ENCODE results near the gene DLK2.
"Not testable (repeated sequence)": the region's sequence is repeated elsewhere in the genome, so short reads cannot be mapped to it uniquely, and the experiment has no call there.

Gene DLK2

DNA sequence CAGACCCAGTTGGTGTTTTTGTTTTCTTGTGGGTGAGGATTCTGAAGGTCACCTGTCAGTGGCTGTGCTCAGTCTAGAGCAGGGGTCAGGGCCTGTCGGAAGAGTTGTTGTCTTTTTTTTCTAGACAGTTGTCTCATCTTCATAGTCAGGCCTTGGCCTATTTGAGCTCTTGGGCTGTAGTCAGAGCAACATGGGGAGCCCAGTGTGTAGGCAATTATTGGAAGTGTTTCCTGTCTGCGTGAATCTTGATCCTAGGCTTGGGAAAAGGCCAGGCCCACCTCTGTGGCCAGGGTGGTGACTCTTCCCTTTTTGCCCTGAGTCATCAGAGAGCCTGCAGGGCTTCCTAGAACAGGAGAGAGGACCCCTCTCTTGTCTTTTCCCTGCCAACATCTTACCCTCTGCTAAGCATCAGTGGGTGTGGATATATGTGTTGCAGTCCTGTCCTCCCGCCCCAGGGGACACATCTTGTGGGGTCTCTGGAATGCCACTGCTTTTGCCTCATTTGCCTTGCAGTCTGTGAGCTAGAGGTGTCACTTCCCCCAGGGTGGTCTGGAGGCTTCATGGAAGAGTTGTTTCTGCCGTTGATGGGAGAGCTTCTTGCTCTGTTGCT, 33.4 kb upstream of the DLK2 start:
- H3K27ac ChIP-seq: no peak overlapping the region
- no peak for DNase-seq (ENCODE audit: low read depth, low spot score)

DNA sequence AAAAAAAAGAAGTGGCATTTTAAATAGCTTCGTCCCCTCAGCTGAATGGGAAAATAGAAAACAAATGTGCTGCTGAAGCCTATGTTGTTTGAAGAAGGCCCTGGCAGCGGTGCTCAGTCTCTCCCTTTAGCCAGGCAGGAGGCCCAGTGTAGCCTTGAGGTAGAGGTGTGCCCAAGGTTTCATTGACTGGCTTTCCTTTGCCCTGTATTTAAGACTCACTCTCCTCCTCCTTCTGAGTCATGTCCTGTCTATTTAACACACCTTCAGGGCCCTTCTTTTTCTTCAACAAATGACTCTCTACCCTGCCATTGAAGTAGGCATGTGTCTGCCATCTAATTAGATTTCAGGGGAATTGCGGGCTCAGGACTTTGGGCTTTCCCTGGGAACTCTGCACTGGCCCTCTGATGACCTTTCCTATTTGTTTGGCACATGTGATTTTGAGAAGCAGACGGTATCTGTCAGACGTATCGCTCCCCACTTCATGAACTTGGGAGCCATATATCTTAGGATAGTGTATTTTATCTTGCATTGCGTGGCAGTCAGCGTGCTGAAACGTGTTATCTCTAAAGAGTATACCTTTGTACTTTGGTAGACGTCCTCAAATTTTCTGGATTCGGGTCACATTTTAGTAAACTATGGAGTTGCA, 26.4 kb upstream of the DLK2 start:
- H3K27ac ChIP-seq: peak overlapping the region; percentile 87
- peak; percentile 74 for DNase-seq (ENCODE audit: low read depth, low spot score)

- DNase-seq (ENCODE audit: low read depth, low spot score): peak; percentile 48
- peak overlapping the region; percentile 87 for H3K27ac ChIP-seq
Observed at GRCh38 chr6:43481075-43481474, 25.7 kb upstream of the DLK2 start.

- DNase-seq (ENCODE audit: low read depth, low spot score): no peak
- H3K27ac ChIP-seq: peak overlapping the region; percentile 36
Observed at GRCh38 chr6:43478008-43478372, 22.6 kb upstream of the DLK2 start.

- no peak for DNase-seq (ENCODE audit: low read depth, low spot score)
- peak within 1 kb of the TSS; percentile 36 for H3K27ac ChIP-seq
Observed at GRCh38 chr6:43477235-43478007, 22.1 kb upstream of the DLK2 start, which contains the start of gene TJAP1. Gene TJAP1, plus strand, starts transcription at chr6:43477570. Its CDS starts 21,432 bp downstream, at chr6:43499002.

DNA sequence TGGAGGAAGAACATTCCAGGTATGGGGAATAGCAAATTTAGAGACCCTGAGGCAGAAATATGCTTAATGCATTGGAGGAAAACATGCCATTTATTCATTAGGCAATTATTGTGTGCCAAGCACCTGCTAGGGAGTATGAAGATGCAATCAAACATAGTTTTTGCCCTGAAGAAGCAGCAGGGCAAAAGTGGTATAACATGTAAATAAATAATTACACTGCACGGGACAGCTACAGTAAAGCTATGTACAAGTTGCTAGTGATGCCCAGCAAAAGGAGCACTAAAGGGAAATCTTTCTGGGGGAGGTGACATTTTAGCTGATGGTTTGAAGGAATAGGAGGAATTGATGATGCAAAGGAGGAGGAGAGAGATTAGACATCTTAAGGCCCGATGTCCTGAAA, 21.4 kb upstream of the DLK2 start:
- DNase-seq (ENCODE audit: low read depth, low spot score): no peak
- H3K27ac ChIP-seq: peak overlapping the region; percentile 36

DNA sequence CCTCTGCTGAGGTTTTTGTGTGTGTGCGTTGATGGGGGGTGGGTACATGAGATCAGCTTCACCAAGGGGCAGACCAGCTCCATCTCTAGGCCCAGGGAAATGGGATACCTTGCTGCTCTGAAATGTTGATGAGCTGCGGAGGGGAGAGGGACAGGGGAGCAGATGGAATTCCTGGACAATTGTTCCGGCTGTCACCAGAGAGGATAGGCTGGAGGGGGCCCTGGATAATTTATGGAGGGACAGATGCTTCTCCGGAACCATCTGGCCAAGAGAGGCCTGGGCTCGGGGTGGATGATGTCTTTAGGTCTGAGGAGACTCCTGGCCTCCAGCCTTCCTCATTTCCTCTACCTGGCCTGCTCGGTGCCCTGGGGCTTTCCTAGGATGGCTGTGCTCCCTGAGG, 20.2 kb upstream of the DLK2 start:
- no peak overlapping the region for H3K27ac ChIP-seq
- no peak for DNase-seq (ENCODE audit: low read depth, low spot score)

DNA sequence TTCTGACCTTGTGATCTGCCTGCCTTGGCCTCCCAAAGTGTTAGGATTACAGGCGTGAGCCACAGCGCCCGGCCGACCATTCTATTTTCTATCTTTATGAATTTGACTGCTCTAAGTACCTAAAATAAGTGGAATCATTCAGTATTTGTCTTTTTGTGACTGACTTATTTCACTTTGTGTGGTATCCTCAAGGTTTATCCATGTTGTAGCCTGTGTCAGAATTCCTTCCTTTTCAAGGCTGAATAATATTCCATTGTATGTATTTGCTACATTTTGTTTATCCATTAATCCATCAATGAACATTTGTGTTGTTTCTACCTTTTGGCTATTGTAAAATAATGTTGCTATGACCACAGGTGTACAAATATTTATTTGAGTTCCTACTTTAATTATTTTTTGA, 17.2 kb upstream of the DLK2 start:
- H3K27ac ChIP-seq: no peak overlapping the region
- DNase-seq (ENCODE audit: low read depth, low spot score): no peak

DNA sequence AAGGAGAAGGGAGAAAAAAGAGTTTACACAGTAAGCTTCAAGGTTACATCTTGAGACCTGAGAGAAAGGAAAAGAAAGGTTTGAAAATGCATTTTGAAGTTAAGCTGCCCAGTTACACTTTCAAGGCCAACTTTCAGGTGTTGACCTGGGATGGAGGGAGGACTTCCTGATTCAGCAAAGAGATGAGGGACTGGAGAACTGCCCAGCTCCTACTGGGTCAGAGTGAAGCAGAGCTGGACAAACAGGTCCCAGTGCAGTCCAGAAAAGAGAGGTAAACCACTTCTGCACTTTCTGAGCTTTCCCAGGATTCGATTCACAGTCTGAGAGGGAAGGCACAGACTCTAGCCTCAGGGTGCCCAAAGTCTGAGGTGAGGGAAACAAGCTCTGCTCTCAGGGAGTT, 16.1 kb upstream of the DLK2 start:
- DNase-seq (ENCODE audit: low read depth, low spot score): no peak
- H3K27ac ChIP-seq: no peak overlapping the region

DNA sequence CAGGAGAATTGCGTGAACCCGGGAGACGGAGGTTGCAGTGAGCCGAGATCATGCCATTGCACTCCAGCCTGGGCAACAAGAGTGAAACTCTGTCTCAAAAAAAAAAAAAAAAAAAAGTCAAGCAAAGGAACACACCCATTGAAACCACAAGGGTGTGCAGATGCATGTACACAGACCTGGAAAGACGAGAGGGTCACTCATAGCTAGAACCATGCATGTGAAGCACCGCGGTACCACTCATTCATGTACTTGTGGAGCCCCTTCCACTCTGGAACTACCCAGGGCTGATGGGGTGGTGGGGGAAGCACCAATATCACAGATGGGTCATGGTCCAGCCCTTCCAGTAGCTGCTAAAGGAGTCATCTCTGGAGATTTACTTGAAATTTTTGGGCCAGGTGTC, 14.6 kb upstream of the DLK2 start:
- no peak overlapping the region for H3K27ac ChIP-seq
- no peak for DNase-seq (ENCODE audit: low read depth, low spot score)

GRCh38 chr6:43468748-43469681, 13.7 kb upstream of the DLK2 start:
- no peak for DNase-seq (ENCODE audit: low read depth, low spot score)
- H3K27ac ChIP-seq: no peak overlapping the region

GRCh38 chr6:43468240-43468639, 12.9 kb upstream of the DLK2 start:
- no peak for DNase-seq (ENCODE audit: low read depth, low spot score)
- H3K27ac ChIP-seq: no peak overlapping the region

DNA sequence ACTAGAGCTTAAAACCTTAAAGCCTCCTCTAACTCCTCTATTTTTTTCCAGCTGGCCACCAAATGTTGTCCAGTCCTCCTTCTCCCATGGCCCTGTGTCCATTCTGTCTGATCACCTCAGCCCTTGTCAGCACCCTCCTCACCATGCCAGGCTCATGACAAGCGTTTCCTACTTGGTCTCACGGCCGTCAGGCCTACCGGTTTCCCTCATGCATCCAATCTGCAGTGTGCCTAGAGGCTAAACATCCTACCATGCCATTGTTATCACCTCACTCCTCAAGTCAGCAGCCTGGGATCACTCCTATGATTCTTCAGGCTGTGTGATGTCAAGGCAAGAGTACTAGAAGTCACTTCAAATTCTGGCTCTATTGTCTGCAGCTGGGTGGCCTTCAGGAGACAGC, 12.4 kb upstream of the DLK2 start:
- DNase-seq (ENCODE audit: low read depth, low spot score): no peak
- H3K27ac ChIP-seq: no peak overlapping the region

GRCh38 chr6:43467265-43467664, 11.9 kb upstream of the DLK2 start:
- DNase-seq (ENCODE audit: low read depth, low spot score): not testable (repeated sequence)

DNA sequence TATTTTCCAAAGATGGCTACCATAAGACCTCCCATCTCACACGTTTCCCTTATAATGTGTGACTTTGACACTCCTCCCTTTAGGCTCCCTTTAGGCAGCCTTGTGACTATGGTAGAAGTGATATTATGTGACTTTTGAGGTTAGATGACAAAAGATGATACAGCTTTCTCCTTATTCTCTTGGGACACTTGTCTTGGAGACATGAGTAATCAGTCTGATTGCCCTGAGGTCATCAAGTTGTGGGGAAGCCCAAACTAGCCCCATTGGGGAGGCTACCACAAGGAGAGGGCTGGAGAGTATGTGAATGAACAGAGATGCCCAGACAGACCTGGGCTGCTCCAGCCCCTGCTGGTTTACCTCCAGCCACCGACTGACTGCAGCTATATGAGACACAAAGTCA, 10.6 kb upstream of the DLK2 start:
- H3K27ac ChIP-seq: no peak overlapping the region
- no peak for DNase-seq (ENCODE audit: low read depth, low spot score)

More at GRCh38 chr6:43467265-43467664, 11.9 kb upstream of the DLK2 start:
- not testable (repeated sequence) for H3K27ac ChIP-seq

DNA sequence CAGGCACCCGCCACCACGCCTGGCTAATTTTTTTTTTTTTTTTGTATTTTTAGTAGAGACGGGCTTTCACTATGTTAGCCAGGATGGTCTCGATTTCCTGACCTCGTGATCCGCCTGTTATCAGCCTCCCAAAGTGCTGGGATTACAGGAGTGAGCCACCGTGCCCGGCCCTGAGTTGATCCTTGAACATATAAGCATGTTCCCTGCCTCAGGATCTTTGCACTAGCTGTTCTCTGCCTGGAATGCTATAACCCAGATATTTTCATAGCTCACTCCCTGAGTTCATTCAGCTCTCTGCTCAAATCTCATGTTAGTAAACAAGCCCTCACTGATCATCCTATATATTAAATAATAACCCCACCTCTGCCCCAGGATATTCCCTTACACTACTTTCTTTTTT, 9.0 kb upstream of the DLK2 start:
- no peak overlapping the region for H3K27ac ChIP-seq
- no peak for DNase-seq (ENCODE audit: low read depth, low spot score)

DNA sequence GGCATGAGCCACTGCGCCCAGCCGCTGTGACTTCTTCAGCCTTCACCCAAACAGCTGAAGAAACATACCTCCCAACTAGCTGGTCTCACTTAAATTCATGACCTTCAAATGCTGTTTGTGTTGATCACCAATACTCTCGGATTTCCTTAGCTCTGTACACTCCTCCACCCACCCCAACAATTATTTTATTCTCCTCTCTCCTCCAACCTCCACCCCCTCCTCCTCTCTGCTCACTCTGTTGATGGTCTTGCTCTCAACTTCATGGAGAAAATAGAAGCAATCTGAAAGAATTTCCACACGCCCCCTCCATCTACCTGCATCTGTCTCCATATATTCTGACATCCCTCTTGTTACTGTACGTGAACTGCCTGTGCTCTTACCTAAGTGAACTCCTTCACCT, 6.6 kb upstream of the DLK2 start:
- no peak overlapping the region for H3K27ac ChIP-seq
- no peak for DNase-seq (ENCODE audit: low read depth, low spot score)

DNA sequence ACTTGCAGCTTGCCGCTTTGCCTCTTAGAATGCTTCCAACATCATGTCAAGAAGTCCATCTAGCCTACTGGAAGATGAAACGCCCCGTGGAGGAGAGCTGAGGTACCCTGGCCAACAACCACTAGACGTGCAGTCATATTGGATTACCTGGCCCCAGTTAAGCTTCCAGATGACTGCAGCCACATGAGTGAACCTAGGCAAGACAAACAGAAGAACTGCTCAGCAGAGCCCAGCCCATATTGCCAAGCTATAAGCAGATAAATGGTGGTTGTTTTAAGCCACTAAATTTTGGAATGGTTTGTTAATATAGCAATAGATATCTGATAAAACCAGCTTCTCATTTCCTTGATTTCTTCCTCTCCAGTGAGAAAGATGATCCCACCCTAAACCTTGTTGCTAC, 4.7 kb upstream of the DLK2 start:
- DNase-seq (ENCODE audit: low read depth, low spot score): no peak
- H3K27ac ChIP-seq: no peak overlapping the region

DNA sequence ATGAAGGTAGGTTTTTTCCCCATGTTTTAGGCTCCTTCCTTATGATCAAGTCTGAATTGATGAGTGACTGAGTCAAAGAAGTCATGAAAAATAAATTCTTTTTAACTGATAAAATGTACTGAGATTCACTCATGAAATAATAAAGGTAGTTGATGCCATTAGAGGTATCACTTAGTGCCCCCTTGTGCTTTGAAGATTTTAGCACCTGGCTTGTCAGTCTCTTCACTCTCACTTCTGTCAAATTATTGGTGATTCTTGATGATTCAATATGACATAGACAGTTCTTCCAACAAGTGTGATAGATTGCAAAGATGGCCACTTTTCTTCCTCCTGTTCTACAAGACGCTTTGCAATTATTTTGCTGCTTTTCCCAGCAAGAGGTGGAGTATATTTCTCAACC, 4.2 kb upstream of the DLK2 start:
- DNase-seq (ENCODE audit: low read depth, low spot score): no peak
- H3K27ac ChIP-seq: no peak overlapping the region

- H3K27ac ChIP-seq; DNase-seq (ENCODE audit: low read depth, low spot score): not testable (repeated sequence)
Observed at GRCh38 chr6:43458154-43458553, 2.8 kb upstream of the DLK2 start.
